Mammary epithelial cell (primary cell): ENCODE results near the gene HDAC9.

Source experiments
- CTCF ChIP-seq, 2 donors: IDR thresholded peaks in 1 of 2; conservative IDR thresholded peaks in 1 of 2; 2 replicates each; pipeline ENCODE4 v1.5.1; 2011 to 2012; ENCODE audit warnings: inconsistent platforms in 2 of 2, low read length in 2 of 2, mild to moderate bottlenecking in 2 of 2, control low read depth in 1 of 2, low read depth in 1 of 2; ENCODE audit not compliant: insufficient read depth in 1 of 2; ENCODE audit errors: extremely low read depth in 1 of 2
- EZH2 ChIP-seq: IDR thresholded peaks from 2 replicates; pipeline ENCODE4 v1.6.1; 2012; ENCODE audit warnings: low read length, inconsistent platforms, borderline replicate concordance

- TF ChIP-seq EZH2 (no peak), CTCF (conservative IDR thresholded peaks at IDR 0.05 in 1 of 2, IDR thresholded peaks at IDR 0.05 in 1 of 2; ENCODE audit: extremely low read depth in 1 of 2, insufficient read depth in 1 of 2, low read depth in 1 of 2, low read length in 2 of 2) (no peak)
Observed at GRCh38 chr7:18846765-18847215, 351.2 kb downstream of the HDAC9 start.
